NCI-H748 (cell line): Measurements from ENCODE around the gene KCNF1.

Experiments
- DNase-seq: peaks from one replicate; lab custom pipeline; 2025; ENCODE audit not compliant: unreplicated experiment; lab: John Stamatoyannopoulos, UW

KCNF1 gene

GRCh38 chr2:10911291-10912075 is at the start of gene KCNF1:
Gene KCNF1 (plus strand): TSS chr2:10911934. CDS start chr2:10912427, 493 bp downstream.
- DNase-seq = peak; percentile 83

GRCh38 chr2:10862330-10862729 is 49.4 kb upstream of the KCNF1 start:
- DNase-seq = no peak

- no peak for DNase-seq
Measured at GRCh38 chr2:10863047-10863446, 48.7 kb upstream of the KCNF1 start.

- DNase-seq = no peak
Measured at GRCh38 chr2:10863837-10864236, 47.9 kb upstream of the KCNF1 start.

- DNase-seq = no peak
Measured at GRCh38 chr2:10864251-10864650, 47.5 kb upstream of the KCNF1 start.

- peak; percentile 18 for DNase-seq
Measured at GRCh38 chr2:10864861-10865636, 46.7 kb upstream of the KCNF1 start.

GRCh38 chr2:10865841-10866240 is 45.9 kb upstream of the KCNF1 start:
- no peak for DNase-seq

GRCh38 chr2:10867692-10868420 is 43.9 kb upstream of the KCNF1 start:
- DNase-seq = no peak

- no peak for DNase-seq
Measured at GRCh38 chr2:10868465-10869314, 43.0 kb upstream of the KCNF1 start.

- no peak for DNase-seq
Measured at GRCh38 chr2:10871978-10872377, 39.8 kb upstream of the KCNF1 start.

GRCh38 chr2:10873171-10873570 is 38.6 kb upstream of the KCNF1 start:
- DNase-seq = no peak

- no peak for DNase-seq
Measured at GRCh38 chr2:10873790-10874437, 37.8 kb upstream of the KCNF1 start.

- DNase-seq = no peak
Measured at GRCh38 chr2:10875126-10875525, 36.6 kb upstream of the KCNF1 start.

GRCh38 chr2:10876394-10876793 is 35.3 kb upstream of the KCNF1 start:
- DNase-seq = no peak

GRCh38 chr2:10876963-10877362 is 34.8 kb upstream of the KCNF1 start:
- DNase-seq = no peak

- DNase-seq = no peak
Measured at GRCh38 chr2:10877651-10878111, 34.1 kb upstream of the KCNF1 start.

- no peak for DNase-seq
Measured at GRCh38 chr2:10878268-10878915, 33.3 kb upstream of the KCNF1 start.

GRCh38 chr2:10879159-10879558 is 32.6 kb upstream of the KCNF1 start:
- DNase-seq = no peak
